Upper lobe of left lung (tissue), 6 donors: ENCODE results near the gene SLC2A2. TPM values are rescaled to one million over a fixed set of nuclear protein-coding genes. Genes with fewer than 3 reads are reported as not detected.

Experiments
- ATAC-seq, 2 donors: fragments of 200-7000 bp; cut with Tn5 transposase; one replicate each; pipeline ENCODE4 v1.9.1; 2022; ENCODE audit warnings: mild to moderate bottlenecking in 2 of 2, moderate library complexity in 2 of 2; ENCODE audit not compliant: low FRiP score in 2 of 2
- DNase-seq, 2 donors: peaks; one replicate each; pipeline ENCODE4 v3.0.0-alpha.2; 2019 to 2020
- H3K27ac ChIP-seq, 4 donors: fragments of 200-600 bp; sonication (generic); one replicate each; pipeline ENCODE4 v1.5.1; 2016 to 2019
- H3K27me3 ChIP-seq, 4 donors: fragments of 200-600 bp; sonication (generic); one replicate each; pipeline ENCODE4 v1.5.1; 2017 to 2019
- H3K36me3 ChIP-seq, 4 donors: fragments of 200-600 bp; sonication (generic); one replicate each; pipeline ENCODE4 v1.5.1; 2016 to 2019
- H3K4me1 ChIP-seq, 4 donors: fragments of 200-600 bp; sonication (generic); one replicate each; pipeline ENCODE4 v1.5.1; 2018 to 2019
- H3K4me3 ChIP-seq, 4 donors: fragments of 200-600 bp; sonication (generic); one replicate each; pipeline ENCODE4 v1.5.1; 2017 to 2019; ENCODE audit warnings: mild to moderate bottlenecking in 2 of 4, moderate library complexity in 1 of 4
- H3K9me3 ChIP-seq, 4 donors: fragments of 200-600 bp; sonication (generic); one replicate each; pipeline ENCODE4 v1.5.1; 2018 to 2019
- CTCF ChIP-seq, 6 experiments: fragments of 450-650 bp in 4 of 6; fragments of 200-600 bp in 2 of 6; sonication (generic) in 2 of 6; IDR thresholded peaks; one replicate each; pipeline ENCODE4 v1.5.1; 2016 to 2019; ENCODE audit warnings: antibody characterized with exemption in 6 of 6
- EP300 ChIP-seq, 4 donors: sonication (generic); formaldehyde crosslinking; IDR thresholded peaks; one replicate each; pipeline ENCODE4 v1.5.1; 2017; ENCODE audit warnings: antibody characterized with exemption in 4 of 4, control low read depth in 2 of 4
- POLR2A ChIP-seq, 4 donors: fragments of 450-650 bp; IDR thresholded peaks; one replicate each; pipeline ENCODE4 v1.5.1; 2016 to 2017; ENCODE audit warnings: antibody characterized with exemption in 4 of 4, mild to moderate bottlenecking in 2 of 4
- POLR2AphosphoS5 ChIP-seq, 2 donors: sonication (generic); formaldehyde crosslinking; IDR thresholded peaks; one replicate each; pipeline ENCODE4 v1.5.1; 2017; ENCODE audit warnings: antibody characterized with exemption in 2 of 2
- WGBS, 2 donors: methylation state at CpG; one replicate each; pipeline ENCODE4 v1.1.5; 2017 to 2018; 5-methylcytosine and 5-hydroxymethylcytosine counted together
- total RNA-seq, 6 donors: library from RNA; depleted of rRNA in 4 of 6; stranded (reverse); fragments of >200 nt in 4 of 6; gene quantifications; one replicate each; pipeline versions ENCODE4 v1.1.0 to v1.2.1, GENCODE V29; 2016 to 2021
- donor health status: DM: no; HTN: no; CAD: no; lungs with moderate emphysema.
- donor health status: DM: no; HTN: yes; CAD: no; lungs with severe emphysema.

SLC2A2 gene
- total RNA-seq, 6 donors from 2014 or later = 0.06 to 0.13 TPM; not detected in 4

- no peak overlapping the region for H3K27ac ChIP-seq
- WGBS, 2 donors = 86 to 100% methylated on average over 1 of the region's 1 CpG
- no peak for TF ChIP-seq POLR2A (IDR thresholded peaks at IDR 0.05)
- no peak for TF ChIP-seq CTCF (IDR thresholded peaks at IDR 0.05)
- no peak for TF ChIP-seq POLR2AphosphoS5 (IDR thresholded peaks at IDR 0.05)
- TF ChIP-seq EP300 (IDR thresholded peaks at IDR 0.05) = no peak
- no peak for ATAC-seq
- no peaks in the 10 kb centered on the region for H3K4me1 ChIP-seq
- DNase-seq = no peak
- H3K36me3 ChIP-seq = no peaks in the 10 kb centered on the region
- no peaks in the 10 kb centered on the region for H3K27me3 ChIP-seq
- H3K4me3 ChIP-seq = no peak overlapping the region
- H3K9me3 ChIP-seq = no peaks in the 10 kb centered on the region
Observed at GRCh38 chr3:171057072-171057471, 30.6 kb upstream of the SLC2A2 start.

- no peaks in the 10 kb centered on the region for H3K36me3 ChIP-seq
- H3K27ac ChIP-seq = no peak overlapping the region
- H3K4me3 ChIP-seq = no peak overlapping the region
- no peak for TF ChIP-seq CTCF (IDR thresholded peaks at IDR 0.05)
- TF ChIP-seq POLR2AphosphoS5 (IDR thresholded peaks at IDR 0.05) = no peak
- no peak for TF ChIP-seq EP300 (IDR thresholded peaks at IDR 0.05)
- TF ChIP-seq POLR2A (IDR thresholded peaks at IDR 0.05) = no peak
- WGBS, 2 donors = 74 to 75% methylated on average over 5 of the region's 5 CpGs
- ATAC-seq (peak in 1 of 2 donors; percentile 28), DNase-seq (no peak)
- no peaks in the 10 kb centered on the region for H3K9me3 ChIP-seq
- no peaks in the 10 kb centered on the region for H3K4me1 ChIP-seq
- H3K27me3 ChIP-seq = no peaks in the 10 kb centered on the region
Observed at GRCh38 chr3:171056528-171056927, 30.0 kb upstream of the SLC2A2 start.

- Histone ChIP-seq H3K36me3 (no peaks in the 10 kb centered on the region), H3K9me3 (no peaks in the 10 kb centered on the region), H3K4me1 (no peaks in the 10 kb centered on the region), H3K4me3 (no peak overlapping the region), H3K27ac (no peak overlapping the region), H3K27me3 (no peaks in the 10 kb centered on the region)
- no peak for DNase-seq
- no peak for ATAC-seq
- TF ChIP-seq CTCF (IDR thresholded peaks at IDR 0.05) (no peak), POLR2AphosphoS5 (IDR thresholded peaks at IDR 0.05) (no peak)
- WGBS, 2 donors = 65 to 68% methylated on average over 4 of the region's 4 CpGs
Observed at GRCh38 chr3:171055336-171056178, 29.0 kb upstream of the SLC2A2 start.

- ATAC-seq (peak in 1 of 2 donors; percentile 24), DNase-seq (no peak)
- Histone ChIP-seq H3K9me3 (no peaks in the 10 kb centered on the region), H3K4me3 (no peak overlapping the region), H3K27me3 (no peaks in the 10 kb centered on the region), H3K36me3 (no peaks in the 10 kb centered on the region), H3K4me1 (no peaks in the 10 kb centered on the region), H3K27ac (no peak overlapping the region)
- no peak for TF ChIP-seq POLR2AphosphoS5 (IDR thresholded peaks at IDR 0.05)
- TF ChIP-seq CTCF (IDR thresholded peaks at IDR 0.05) = no peak
- no peak for TF ChIP-seq EP300 (IDR thresholded peaks at IDR 0.05)
Observed at GRCh38 chr3:171054921-171055320, 28.4 kb upstream of the SLC2A2 start.

- DNase-seq = no peak
- TF ChIP-seq CTCF (IDR thresholded peaks at IDR 0.05) (no peak), EP300 (IDR thresholded peaks at IDR 0.05) (no peak), POLR2AphosphoS5 (IDR thresholded peaks at IDR 0.05) (no peak), POLR2A (IDR thresholded peaks at IDR 0.05) (no peak)
- no peaks in the 10 kb centered on the region for H3K36me3 ChIP-seq
- H3K27ac ChIP-seq = no peak overlapping the region
- H3K4me3 ChIP-seq = no peak overlapping the region
- ATAC-seq = no peak
- no peaks in the 10 kb centered on the region for H3K27me3 ChIP-seq
- H3K4me1 ChIP-seq = no peaks in the 10 kb centered on the region
- no peaks in the 10 kb centered on the region for H3K9me3 ChIP-seq
- 86 to 100% methylated on average over 1 of the region's 1 CpG for whole genome bisulfite sequencing, 2 donors
Observed at GRCh38 chr3:171054231-171054630, 27.7 kb upstream of the SLC2A2 start.
